ELF-1 (cell line): ENCODE data around the gene POLN.

Experiments used
- DNase-seq: peaks from one replicate; pipeline ENCODE4 v3.0.0-alpha.2; 2016; ENCODE audit warnings: low read depth, low spot score

The POLN gene

DNA sequence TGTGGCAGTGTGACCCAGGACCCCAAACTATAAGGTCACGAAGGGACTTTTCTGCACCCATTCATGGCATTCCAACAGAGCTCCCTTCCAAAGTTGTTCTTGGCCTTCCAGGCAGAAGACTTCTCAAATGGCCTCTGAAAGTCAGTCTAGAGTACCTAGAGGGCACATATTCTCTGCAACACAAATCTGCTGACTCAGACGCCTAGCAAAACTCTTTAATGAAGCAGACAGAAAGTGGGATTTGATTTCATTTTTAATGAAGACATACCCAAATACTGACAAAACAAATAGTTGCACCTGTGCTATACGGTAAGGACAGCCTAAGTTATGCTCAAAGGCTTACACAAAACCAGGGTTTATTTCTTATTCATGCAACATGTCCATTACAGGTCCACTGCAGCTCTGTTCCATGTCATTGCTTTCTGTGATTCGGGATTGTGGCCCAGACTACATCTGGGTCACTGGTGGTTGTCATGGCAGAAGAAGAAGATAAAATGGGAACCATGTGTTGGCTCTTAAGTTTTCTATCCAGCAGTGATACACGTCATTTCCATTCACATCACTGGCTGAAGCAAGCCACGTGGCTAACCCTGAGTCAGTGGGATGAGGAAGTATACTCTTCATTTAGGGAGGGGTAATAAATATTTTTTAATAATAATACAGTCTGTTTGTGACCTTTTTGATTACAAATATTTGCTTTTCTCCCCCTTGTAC is 125.1 kb downstream of the POLN start:
- no peak for DNase-seq

DNA sequence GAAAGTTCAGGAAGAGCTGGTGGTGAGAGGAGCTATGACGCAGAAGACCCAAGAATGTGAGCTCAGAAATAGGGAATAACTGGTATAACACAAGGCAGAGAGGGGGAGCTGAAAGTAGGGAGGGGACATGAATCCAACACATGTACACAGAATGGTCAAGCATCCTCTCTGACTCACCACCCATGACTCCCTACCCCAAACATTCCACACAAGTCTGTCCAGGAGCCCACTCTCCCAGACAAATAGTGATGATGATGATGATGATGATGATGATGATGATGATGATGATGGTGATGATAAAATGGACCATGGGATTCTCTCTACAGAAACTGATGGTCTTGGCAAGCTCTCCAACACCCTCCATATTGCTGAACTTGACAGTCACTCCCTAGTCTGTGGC is 136.4 kb downstream of the POLN start:
- DNase-seq: no peak

DNA sequence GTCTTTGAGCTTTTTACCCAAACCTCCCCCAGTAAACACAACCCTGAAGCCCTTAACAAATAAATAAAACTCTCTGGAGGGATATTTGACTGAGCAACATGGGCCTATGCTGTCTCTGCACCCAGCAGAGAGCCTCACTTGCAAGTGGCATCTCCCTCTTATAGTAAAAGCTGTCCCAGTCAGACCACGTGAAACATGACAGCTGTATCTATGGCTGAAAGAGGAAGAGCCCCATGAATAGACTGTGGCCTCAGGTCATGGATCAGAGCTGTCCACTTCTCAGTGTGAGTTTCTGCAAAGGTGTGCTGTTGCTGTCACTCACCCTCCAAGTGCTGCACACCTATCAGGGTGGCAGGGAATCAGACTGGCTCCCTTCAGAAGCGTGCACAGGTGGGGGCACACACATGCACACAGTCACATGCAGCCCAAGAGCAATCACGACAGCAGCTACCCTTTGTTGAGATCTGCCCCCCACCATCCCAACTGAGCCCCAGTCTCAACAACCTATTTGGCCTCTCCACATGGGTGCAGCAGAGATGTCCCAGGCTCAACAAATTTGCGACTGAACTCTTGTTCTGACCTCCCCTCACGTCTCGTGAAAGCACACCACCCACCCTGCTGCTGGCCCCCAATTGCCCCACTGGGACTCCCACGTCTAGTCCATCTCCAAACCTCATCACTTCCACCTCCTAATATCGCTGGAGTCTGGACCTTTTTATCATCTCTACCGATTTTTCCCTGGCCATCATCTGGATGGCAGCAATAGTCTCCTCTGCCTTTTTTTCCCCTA is 137.2 kb downstream of the POLN start:
- no peak for DNase-seq

DNA sequence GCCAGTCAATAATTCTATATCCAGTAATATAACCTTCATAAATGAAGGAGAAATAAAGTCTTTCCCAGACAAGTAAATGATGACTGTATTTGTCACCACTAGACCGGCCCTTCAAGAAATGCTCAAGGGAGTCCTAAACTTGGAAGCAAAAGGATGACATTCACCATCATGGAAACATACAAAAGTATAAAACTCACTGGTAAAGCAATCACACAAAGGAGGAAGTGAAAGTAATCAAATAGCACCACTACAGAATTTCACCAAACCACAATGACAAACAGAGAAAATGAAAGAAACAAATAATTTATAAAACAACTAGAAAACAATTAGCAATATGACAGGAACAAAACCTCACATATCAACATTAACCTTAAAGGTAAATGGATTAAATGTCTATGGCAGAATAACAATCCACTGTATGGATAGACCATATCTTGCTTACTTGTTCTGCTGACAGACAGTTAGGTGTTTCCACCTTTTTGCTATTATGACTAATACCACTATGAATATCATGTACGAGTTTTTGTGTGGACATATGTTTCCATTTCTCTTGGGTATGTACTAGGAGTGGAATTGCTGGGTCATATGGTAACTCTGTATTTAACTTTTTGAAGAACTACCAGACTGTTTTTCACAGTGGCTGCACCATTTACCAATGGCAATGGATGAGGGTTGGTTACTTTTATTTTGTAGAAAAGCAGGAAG is 137.9 kb downstream of the POLN start:
- DNase-seq: no peak

DNA sequence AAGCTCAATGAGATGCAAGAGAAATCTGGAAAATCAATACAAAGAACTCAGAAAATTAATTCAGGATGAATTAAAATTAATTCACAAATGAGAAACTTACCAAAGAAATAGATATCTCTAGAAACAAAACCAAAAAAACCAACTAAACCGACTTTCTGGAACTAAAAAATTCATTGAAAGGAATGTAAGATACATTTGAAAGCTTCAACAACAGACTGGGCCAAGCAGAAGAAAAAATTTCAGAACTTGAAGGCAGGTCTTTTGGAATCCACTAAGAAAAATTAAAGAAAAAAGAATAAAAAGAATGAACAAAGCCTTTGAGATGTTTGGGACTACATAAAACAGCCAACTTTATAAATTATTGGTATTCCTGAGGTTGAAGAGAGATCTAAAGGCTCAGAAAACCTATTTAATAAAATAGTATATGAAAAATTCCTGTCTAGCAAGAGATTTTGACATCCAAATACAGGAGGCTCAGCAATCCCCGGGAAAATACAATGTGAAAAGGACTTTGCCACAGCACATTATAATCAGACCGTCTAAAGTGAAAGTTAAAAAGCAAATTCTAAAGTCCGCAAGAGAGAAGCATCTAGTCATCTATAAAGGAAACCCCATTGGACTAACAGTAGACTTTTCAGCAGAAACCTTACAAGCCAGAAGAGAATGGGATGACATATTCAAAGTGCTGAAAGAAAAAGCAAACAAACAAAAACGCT is 138.6 kb downstream of the POLN start:
- DNase-seq: no peak

DNA sequence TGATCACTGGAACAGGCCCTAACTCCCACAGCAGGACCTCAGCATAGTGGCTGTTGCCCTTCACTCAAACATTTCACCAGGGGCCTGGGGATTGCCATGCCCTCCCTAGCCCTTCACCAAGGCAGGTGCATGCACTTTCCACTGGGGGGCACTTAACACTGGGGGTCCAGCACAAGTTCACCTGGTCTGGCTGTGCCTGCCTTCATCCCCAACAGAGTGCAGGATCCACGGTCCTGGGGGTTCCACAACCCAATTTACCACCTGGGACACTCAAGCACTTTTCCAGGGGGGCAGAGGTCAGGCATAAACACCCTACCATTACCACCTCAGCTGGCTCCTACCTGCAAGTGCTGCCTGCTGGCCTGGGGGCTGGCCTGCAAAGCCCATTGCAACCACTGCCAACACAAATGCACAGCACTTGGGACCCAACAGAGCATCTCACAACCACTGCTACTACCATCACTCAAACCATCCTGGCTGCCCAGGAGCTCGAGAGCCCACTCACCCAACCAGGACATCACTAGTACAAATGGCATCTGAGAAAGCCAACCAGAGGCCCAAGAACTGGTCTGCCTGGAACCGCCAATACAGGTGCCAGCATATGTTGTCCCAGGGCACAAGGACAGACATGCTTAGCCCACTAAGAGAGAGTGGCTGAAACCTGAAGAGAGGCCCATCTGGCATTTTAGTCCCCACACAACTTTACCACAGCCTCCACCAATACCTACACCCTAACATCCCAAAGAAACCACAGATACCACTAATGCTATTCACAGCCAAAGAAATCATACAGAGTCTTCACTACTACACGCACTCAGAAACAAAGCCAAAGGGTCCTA is 139.7 kb downstream of the POLN start:
- DNase-seq: no peak

DNA sequence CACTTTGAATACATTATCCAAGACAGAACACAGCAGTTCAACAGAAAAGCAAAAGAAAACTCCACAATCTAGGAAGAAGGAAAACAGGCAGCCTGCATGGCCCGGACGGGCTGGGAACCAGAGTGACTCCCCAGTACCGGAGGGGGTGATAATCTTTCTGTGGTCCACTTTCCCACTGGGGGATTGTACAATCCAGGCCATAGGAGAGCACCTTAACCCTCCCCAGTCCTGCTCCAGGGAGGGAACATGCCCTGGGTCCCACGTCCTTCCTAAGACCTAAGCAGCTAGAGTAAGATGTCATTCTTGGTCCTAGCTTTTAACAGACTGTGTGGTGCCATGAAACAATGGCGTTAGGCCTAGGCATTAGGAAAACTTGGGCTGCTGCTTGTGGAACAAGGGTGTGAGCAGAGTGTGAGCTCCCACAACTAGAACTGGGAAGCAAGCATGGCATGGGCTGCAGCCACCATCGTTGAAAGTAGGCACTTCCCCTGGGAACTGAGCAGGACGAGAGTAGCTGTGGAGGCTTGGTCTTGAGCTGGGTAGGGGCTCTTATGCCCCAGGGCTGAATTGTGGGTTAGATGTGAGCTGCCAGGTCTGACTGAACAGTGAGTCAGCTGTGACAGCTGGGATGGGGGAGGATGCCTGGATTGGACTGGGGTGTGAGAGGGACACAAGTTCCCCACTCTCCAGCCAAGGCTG is 140.4 kb downstream of the POLN start:
- no peak for DNase-seq

DNA sequence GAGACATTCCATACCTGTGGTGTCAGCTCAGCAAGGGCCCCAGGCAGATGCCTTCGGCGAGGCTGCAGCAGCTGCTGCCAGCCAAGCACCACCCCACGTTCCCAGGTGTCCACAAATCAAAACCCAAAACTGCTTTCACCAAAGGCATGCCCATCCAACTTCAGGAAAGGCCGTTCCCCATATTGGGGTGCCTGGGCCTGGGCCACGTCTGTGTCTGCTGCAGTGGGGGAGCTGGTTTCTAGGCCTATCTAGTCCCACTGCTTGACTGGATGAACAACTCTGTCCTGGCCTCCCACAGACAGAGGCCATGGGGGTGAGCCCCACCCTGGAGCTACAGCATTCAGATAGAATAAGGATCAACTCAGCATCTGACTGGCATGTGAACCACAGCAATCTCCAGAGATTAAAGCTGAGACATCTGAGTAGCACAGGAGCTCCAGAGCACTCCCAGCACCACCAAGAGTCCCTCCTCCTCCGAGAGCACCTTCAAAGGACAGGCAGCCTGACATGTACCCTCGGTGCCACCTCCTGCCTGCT is 145.8 kb downstream of the POLN start:
- DNase-seq: peak; percentile 59

DNA sequence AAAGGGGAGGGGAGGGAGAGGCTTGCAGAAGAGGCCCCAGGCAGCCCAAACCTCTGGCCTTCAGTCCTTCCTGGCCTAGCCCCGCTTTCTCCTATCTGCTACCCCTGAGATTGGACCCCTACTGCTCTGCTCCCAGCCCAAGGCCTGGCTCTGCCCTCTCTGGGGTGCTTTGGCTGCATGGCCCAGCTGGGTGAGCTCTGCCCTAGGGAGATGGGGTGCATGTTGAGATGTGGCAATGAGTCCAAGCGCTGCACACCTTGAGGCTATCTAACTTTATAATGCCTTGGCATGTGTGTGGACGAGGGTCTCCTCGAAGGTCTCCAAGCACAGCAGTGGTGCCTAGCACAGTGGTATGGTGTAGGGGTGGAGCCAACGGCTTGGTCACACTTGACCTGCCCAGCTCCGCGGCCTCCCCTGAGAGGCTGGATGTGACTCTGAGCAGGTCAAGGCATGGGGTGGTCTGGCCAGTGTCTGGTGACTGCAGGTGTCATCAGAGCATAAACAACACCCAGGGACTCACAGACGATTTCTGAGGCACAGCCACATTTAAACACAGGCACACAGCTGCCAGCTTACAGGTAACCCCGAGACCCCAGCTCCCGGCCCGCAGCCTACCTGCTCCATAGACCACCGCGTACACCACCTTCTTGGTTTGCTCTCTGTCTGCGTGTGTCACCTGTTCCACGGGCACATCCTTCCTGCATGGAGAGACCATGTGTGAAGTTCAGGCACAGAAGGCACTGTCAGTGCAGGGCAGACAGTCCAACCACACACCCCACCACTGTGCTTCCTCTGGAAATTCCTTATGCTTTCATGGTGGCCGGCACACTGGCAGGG is 146.5 kb downstream of the POLN start:
- no peak for DNase-seq

DNA sequence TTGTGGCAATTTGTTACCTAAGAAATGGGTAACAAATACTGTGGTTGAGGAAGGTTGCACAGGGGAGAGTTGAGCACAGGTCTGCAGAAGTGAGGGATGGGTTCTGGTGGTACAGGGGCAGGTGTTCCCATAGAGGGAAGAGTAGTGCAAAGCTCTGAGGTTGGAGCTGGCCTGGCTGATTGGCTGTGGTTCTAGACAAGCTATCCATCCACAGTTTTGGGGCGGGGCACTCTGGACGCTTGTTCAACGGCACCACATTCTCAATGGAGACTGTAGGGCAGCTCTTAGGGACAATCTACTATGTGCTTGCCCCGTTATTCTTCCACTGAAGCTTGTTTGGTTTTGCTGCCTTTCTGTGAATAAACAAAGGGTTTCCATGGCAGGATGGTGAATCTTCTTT is 147.4 kb downstream of the POLN start:
- no peak for DNase-seq

DNA sequence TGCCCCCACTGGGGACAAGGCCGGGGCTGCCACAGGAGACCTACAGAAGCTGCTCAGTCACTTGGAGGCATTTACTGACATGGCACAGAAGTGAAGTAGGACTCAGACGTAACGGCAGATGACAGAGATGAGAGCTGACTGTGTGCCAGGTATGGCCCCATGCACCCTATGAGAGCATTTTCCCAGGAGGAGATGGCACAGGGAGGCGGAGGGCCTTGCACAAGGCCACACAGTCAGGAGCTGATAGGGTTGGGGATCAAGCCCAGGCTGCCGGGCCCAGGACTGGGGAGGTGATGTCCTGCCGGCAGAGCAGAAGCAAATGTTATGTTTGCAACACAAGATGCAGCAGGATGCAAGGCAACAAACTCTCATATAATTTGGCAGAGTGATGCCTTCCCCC is 148.7 kb downstream of the POLN start:
- no peak for DNase-seq

DNA sequence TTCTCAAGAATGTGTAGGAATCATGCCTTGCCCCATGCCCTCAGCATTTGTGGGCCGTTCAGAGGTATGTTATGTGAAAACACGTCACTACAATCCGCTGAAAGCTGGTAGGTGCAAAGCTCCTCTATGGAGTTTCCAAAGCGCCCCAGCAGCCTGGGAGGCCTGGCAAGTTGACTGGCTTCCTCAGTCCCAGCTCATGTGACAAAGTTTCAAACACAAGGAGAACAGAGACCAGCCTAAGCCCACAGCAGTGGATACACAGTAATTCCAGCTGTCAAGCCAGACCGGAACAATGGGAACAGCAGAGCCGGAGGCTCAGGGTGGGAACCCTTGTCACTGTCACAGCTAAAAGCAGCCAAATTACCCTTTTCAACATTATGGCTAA is 149.3 kb downstream of the POLN start:
- no peak for DNase-seq

DNA sequence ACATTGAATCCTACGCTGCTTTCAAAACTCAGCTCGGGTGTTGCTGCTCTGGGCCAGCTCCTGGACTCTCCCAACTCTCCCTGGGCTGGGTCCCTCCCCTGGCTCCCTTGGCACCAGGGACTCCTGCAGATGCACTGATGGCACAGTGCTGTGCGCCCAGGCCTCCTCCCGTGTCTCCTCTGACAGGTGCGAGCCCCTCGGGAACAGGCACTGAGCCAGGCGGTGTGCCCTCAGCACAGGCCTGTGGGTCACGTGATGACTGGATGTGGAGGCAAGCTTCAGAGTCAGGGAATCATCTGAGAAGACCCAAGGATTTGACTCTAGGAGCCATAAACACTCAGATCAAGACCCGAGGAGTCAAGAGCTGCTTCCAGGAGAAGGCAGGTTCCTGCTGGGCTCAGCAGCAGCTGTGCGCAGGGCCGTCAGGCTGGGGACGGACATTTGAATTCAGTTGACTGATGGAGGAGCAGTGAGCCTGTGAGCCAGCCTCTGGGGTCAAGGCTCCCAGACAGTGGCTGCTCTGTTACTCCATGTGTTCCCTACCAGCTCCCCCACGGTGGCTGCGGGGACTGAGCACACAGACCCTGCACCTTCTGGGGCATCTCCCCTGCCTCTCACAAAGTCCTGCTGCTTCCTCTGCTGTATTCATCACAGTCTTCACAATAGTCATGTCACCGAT is 149.8 kb downstream of the POLN start:
- DNase-seq: no peak

DNA sequence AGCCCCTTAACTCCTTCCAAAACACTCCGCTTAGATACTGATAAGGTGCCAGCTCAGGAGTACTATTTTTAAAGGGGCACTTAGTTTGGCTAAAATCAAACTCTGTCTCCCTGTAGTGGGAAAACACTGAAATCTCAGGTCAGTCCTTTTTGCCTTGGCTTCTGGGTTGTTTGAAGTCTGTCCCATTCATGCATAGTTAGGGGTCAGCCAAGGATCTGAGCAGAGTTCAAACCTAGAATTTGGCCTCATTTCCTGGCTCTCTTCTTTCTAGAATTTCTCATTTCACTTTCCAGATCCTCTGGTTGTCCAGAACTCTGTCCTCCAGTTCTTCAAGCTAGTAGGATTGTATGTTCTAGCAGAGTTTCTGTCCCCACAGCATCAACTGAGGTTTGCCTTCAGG is 151.3 kb downstream of the POLN start:
- DNase-seq: no peak

DNA sequence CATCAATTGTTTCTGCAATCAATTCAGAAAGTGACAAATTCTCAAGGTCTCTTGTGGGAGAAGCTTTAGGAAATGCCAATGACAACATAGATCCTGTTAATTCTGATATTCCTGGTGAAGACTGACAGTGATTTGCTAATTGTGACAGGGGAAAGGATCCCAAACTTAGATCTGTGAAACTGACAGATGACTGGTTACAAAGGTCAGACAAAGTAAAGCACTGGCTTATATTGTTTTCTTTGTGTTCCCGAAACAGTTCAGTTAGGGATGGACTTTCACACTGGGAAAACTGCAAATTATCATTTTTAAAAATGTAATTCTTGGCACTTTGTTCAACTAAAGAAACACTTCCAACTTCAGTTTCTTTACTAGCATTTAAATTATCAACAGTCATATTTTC is 152.7 kb downstream of the POLN start:
- DNase-seq: no peak

DNA sequence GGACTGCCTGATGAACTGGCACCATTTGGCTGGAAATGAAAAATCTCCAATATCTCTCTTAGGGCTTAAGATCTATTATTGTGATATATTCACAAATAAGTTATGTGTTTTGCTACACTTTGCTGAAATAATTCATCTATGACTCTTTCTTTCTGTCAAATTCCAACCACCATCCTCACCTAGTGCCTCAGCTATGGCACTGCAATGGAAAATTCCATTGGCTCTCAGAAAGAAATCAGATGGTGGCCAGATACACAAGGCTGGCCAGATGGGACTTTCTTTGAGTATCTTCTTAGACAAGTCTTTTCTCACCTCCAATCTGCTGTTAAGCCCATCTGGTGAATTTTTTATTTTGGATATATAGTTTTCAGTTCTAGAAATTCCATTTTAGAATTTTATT is 154.8 kb downstream of the POLN start:
- DNase-seq: no peak

DNA sequence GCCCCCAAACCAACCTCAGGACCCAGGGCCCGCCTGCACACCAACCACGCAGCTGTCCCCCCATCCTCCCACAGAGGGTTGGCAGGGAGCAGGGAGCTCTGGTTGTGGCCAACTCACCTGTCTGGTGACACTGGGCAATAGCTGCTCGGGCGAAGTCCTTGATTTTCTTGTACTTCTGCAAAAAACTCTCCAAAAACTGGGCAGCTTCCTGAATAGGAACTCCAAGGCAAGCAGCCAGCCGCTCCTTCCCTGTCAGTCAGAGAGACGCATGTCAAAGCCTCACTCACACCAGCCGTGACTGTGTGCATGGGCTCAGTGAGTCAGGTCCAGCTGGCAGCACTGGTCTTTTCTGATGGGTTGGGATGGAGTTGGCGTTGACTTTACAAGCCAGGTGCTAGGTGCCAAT is 156.4 kb downstream of the POLN start:
- no peak for DNase-seq

DNA sequence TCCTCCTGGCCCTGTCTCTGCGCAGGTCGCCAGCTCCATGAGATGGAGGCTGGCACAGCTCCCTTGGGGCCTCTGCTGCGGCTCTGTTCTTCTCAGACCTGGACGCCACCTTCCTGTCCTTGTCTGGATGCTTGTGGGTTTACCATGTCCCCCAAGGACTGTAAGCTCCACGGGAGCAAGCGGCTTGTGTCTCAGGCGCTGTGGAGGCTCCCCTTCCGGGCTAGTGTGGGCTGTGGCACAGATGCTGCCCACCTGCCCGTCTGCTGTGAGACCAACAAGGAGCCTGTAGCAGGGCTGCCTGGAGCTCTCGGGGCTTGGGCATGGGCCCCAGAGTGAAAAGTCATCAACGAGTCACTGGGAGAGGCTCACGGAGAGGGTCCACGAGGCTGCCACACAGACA is 157.6 kb downstream of the POLN start:
- DNase-seq: no peak

DNA sequence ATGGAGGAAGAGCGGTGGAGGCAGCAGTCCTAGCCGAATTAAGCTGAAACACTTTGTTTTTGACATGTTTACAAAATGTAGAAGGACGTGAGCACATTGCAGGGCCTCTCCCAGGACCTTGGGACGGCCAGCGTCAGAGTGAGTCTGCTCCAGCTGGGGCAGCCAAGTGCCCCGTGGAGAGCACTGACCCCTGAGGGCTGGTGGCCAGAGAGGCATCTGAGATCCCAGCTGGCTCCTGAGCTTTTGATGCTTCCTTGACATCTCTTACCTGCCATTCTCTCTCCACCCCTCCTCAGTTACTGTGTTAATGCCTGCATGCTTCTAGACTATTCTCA is 158.1 kb downstream of the POLN start:
- no peak for DNase-seq
